Colonic mucosa (tissue), 4 donors: ENCODE results near the gene UGT1A3. TPM values are rescaled to one million over a fixed set of nuclear protein-coding genes. Genes with fewer than 3 reads are reported as not detected.

Source experiments
- DNase-seq: peaks from one replicate; pipeline ENCODE4 v3.0.0-alpha.2; 2020
- H3K27ac ChIP-seq: fragments of 200-600 bp; one replicate; pipeline ENCODE4 v1.8.0; 2021
- H3K27me3 ChIP-seq: fragments of 200-600 bp; one replicate; pipeline ENCODE4 v1.8.0; 2021
- H3K36me3 ChIP-seq: fragments of 200-600 bp; one replicate; pipeline ENCODE4 v1.8.0; 2021
- H3K4me1 ChIP-seq: fragments of 200-600 bp; one replicate; pipeline ENCODE4 v1.8.0; 2021; ENCODE audit warnings: mild to moderate bottlenecking
- H3K4me3 ChIP-seq: fragments of 200-600 bp; one replicate; pipeline ENCODE4 v1.8.0; 2021
- H3K9ac ChIP-seq, 2 donors: one replicate each; pipeline ENCODE4 v1.7.0; 2013; ENCODE audit warnings: control low read depth in 2 of 2, low read depth in 2 of 2, low read length in 2 of 2
- H3K9me3 ChIP-seq: fragments of 200-600 bp; one replicate; pipeline ENCODE4 v1.8.0; 2021
- CTCF ChIP-seq: fragments of 200-600 bp; IDR thresholded peaks from one replicate; pipeline ENCODE4 v1.8.0; 2022; ENCODE audit warnings: antibody characterized with exemption, mild to moderate bottlenecking
- intact Hi-C: fragments of 100-400 bp; cut with DNase I; formaldehyde crosslinking; loops from one replicate; pipeline ENCODE4 v1.14.1; 2022
- total RNA-seq, 2 donors: library from RNA; stranded (reverse); fragmentation: NEBNext Ultra II Directional in 1 of 2; extraction: Animal tissue kit (Norgen Biotek cat#: 25700) in 1 of 2; gene quantifications; one replicate each; pipeline ENCODE4 v1.2.1, GENCODE V29; 2021
- donor health status: healthy.
- donor health status: DM: no; HTN: no; CAD: no.
- donor health status: DM: no; HTN: no; CAD: no.

UGT1A3 gene
- total RNA-seq, 2 donors from 2014 or later: 1.0 to 1.9 TPM

GRCh38 chr2:233686928-233687327, 41.9 kb upstream of the UGT1A3 start:
- no peak for DNase-seq
- H3K36me3 ChIP-seq: no peaks in the 10 kb centered on the region
- TF ChIP-seq CTCF: no peak
- no peaks in the 10 kb centered on the region for H3K4me1 ChIP-seq
- H3K9ac ChIP-seq: no peak overlapping the region
- H3K4me3 ChIP-seq: no peak overlapping the region
- no peaks in the 10 kb centered on the region for H3K27me3 ChIP-seq
- H3K27ac ChIP-seq: no peak overlapping the region
- intact Hi-C loops: no loop called here
- no peaks in the 10 kb centered on the region for H3K9me3 ChIP-seq

DNA sequence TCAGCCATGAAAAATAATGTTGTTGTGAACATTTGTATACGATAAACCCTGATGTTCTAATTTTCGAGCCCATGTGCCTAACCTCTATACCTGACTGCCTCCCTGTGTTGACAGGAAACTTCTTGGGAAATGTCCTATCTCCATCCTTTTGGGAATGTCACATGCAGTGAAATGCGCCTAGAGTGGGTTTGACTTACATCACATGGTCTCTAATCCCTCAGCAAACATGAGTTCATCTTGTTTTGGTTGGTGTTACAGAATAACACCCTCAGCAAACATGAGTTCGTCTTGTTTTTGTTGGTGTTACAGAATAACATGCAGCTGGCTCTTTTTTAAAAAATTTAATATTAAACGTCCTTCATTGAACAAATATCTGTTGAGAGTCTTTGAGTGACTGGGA, 40.5 kb upstream of the UGT1A3 start:
- H3K27me3 ChIP-seq: no peaks in the 10 kb centered on the region
- H3K9ac ChIP-seq: no peak overlapping the region
- no peak for TF ChIP-seq CTCF
- H3K36me3 ChIP-seq: no peaks in the 10 kb centered on the region
- no peak for DNase-seq
- peaks cover 3% of the 10 kb centered on the region for H3K4me1 ChIP-seq
- H3K4me3 ChIP-seq: no peak overlapping the region
- no peaks in the 10 kb centered on the region for H3K9me3 ChIP-seq
- intact Hi-C loops: no loop called here
- H3K27ac ChIP-seq: no peak overlapping the region

DNA sequence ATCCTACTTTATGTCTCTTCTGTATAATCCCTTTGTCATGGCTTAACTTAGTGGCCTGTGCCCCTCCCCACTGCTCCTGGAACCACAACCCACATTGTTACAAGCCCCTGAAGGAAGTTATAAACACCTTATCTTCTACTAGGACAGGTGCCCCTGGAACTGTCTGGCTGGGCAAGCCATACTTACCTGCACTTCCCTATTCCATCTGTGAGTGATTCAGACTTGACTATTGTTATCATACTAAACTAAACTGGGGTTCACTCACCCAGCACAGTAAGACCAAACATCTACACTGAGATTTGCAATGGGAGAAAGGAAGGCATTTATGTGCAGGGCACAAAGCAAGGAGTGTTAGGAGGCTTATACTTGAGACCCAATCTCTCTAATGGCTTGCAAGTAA, 39.8 kb upstream of the UGT1A3 start:
- H3K4me1 ChIP-seq: peaks cover 3% of the 10 kb centered on the region
- intact Hi-C loops: no loop called here
- H3K9me3 ChIP-seq: no peaks in the 10 kb centered on the region
- H3K9ac ChIP-seq: no peak overlapping the region
- H3K27ac ChIP-seq: no peak overlapping the region
- DNase-seq: no peak
- no peaks in the 10 kb centered on the region for H3K36me3 ChIP-seq
- H3K4me3 ChIP-seq: no peak overlapping the region
- no peaks in the 10 kb centered on the region for H3K27me3 ChIP-seq
- TF ChIP-seq CTCF: no peak

DNA sequence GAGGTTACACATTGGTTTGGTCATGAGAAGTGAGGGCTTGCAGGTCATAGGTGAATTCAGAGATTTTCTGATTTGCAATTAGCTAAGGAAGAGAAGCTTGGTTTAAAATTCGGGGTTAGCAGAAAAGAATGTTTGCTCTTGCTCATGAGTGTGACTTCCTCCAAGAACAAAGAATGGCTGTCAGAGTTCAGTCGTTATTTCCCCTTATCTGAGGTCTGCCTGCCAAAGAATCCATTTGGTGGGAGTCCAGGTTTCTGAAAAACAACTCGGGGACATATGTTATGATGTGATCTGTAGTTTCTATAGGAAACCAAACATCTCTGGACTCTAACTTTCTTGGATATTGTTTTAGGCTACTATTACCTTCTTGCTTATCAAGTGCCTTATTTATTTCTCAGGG, 39.3 kb upstream of the UGT1A3 start:
- no peak overlapping the region for H3K27ac ChIP-seq
- no peaks in the 10 kb centered on the region for H3K9me3 ChIP-seq
- H3K9ac ChIP-seq: no peak overlapping the region
- no peaks in the 10 kb centered on the region for H3K36me3 ChIP-seq
- intact Hi-C loops: no loop called here
- no peaks in the 10 kb centered on the region for H3K27me3 ChIP-seq
- no peak overlapping the region for H3K4me3 ChIP-seq
- no peak for DNase-seq
- TF ChIP-seq CTCF: no peak
- H3K4me1 ChIP-seq: peaks cover 3% of the 10 kb centered on the region

DNA sequence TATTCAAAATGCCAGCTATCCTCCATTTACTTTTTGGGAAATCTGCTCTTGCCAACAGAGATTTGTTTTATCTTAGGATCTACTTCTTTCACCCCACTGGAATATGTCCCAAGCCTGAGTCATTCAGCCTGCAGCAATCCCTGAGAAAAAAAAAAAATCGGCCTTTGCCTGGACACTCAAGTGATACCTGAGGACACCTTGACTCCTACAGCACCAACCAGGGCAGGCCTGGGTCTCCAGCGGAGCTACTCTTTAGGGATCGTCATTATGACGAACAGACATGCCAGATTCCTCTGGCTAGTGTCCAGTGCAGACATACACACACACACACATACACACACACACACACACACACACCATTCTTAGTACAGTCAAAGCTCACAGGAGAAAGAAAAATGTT, 38.4 kb upstream of the UGT1A3 start:
- intact Hi-C loops: no loop called here

More for the DNA sequence above, 38.4 kb upstream of the UGT1A3 start:
- Histone ChIP-seq H3K9me3 (no peaks in the 10 kb centered on the region), H3K27ac (no peak overlapping the region), H3K27me3 (no peaks in the 10 kb centered on the region), H3K36me3 (no peaks in the 10 kb centered on the region), H3K9ac (no peak overlapping the region), H3K4me3 (no peak overlapping the region), H3K4me1 (peaks cover 3% of the 10 kb centered on the region)
- no peak for DNase-seq
- no peak for TF ChIP-seq CTCF
